ENCODE data around the gene ARMH3.

DNA sequence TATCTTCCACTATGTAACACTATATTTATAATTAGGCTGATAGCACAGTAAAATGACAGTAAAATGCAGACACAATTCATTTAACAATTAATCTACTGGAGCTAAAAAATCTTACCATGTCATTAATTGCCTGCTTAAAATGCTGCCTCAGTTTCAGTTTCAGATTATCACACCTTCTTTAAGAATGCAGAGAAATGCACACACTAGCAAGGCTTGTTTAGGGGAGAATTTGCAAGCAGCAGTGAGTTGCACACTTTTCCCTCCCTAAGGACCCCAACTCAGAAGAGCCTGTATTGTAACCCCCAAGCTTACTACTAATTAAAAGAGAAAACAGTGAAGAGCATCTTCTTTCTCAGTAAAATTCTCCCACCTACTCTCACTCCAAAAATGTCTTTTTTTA lies 132.7 kb downstream of the ARMH3 start:
- TF ChIP-seq POLR2A (IDR thresholded peaks at IDR 0.05; ENCODE audit: low read depth, low read length) (no peak), TAF1 (IDR thresholded peaks at IDR 0.05; ENCODE audit: borderline replicate concordance, low read depth, low read length) (no peak)

All from GM12892 (cell line).